Measurements from ENCODE around the gene LORICRIN.

The LORICRIN gene

GRCh38 chr1:153259387-153259786 lies at the start of gene LORICRIN:
LORICRIN (plus strand) TSS chr1:153259687; CDS start chr1:153260950, 1,263 bp downstream.
- no peak for DNase-seq (ENCODE audit: low read depth in 2 of 2)

GRCh38 chr1:153210206-153210605 lies 49.3 kb upstream of the LORICRIN start:
- no peak for DNase-seq (ENCODE audit: low read depth in 2 of 2)

GRCh38 chr1:153212201-153212600 lies 47.3 kb upstream of the LORICRIN start:
- no peak for DNase-seq (ENCODE audit: low read depth in 2 of 2)

- no peak for DNase-seq (ENCODE audit: low read depth in 2 of 2)
Observed at GRCh38 chr1:153213519-153213918, 46.0 kb upstream of the LORICRIN start.

GRCh38 chr1:153217212-153217611 lies 42.3 kb upstream of the LORICRIN start, which contains the start of gene PRR9:
PRR9 (plus strand) TSS chr1:153217584; CDS start chr1:153218145, 561 bp downstream.
- DNase-seq (ENCODE audit: low read depth in 2 of 2), result no peak

- no peak for DNase-seq (ENCODE audit: low read depth in 2 of 2)
Observed at GRCh38 chr1:153217744-153218416, 41.6 kb upstream of the LORICRIN start.

GRCh38 chr1:153220606-153221303 lies 38.7 kb upstream of the LORICRIN start:
- no peak for DNase-seq (ENCODE audit: low read depth in 2 of 2)

GRCh38 chr1:153223040-153223891 lies 36.2 kb upstream of the LORICRIN start:
- DNase-seq (ENCODE audit: low read depth in 2 of 2), result peak; percentile 44 to 46

GRCh38 chr1:153227810-153228209 lies 31.7 kb upstream of the LORICRIN start:
- no peak for DNase-seq (ENCODE audit: low read depth in 2 of 2)

- no peak for DNase-seq (ENCODE audit: low read depth in 2 of 2)
Observed at GRCh38 chr1:153228491-153228890, 31.0 kb upstream of the LORICRIN start.

GRCh38 chr1:153229076-153229829 lies 30.2 kb upstream of the LORICRIN start:
- DNase-seq (ENCODE audit: low read depth in 2 of 2), result peak; percentile 10 to 16

GRCh38 chr1:153231363-153231762 lies 28.1 kb upstream of the LORICRIN start:
- no peak for DNase-seq (ENCODE audit: low read depth in 2 of 2)

GRCh38 chr1:153231785-153232184 lies 27.7 kb upstream of the LORICRIN start:
- DNase-seq (ENCODE audit: low read depth in 2 of 2), result no peak

- DNase-seq (ENCODE audit: low read depth in 2 of 2), result no peak
Observed at GRCh38 chr1:153232553-153232952, 26.9 kb upstream of the LORICRIN start.

GRCh38 chr1:153233448-153233847 lies 26.0 kb upstream of the LORICRIN start:
- no peak for DNase-seq (ENCODE audit: low read depth in 2 of 2)

GRCh38 chr1:153238527-153238926 lies 21.0 kb upstream of the LORICRIN start:
- DNase-seq (ENCODE audit: low read depth in 2 of 2), result no peak

- no peak for DNase-seq (ENCODE audit: low read depth in 2 of 2)
Observed at GRCh38 chr1:153242160-153242559, 17.3 kb upstream of the LORICRIN start.

- no peak for DNase-seq (ENCODE audit: low read depth in 2 of 2)
Observed at GRCh38 chr1:153245466-153245865, 14.0 kb upstream of the LORICRIN start.

- no peak for DNase-seq (ENCODE audit: low read depth in 2 of 2)
Observed at GRCh38 chr1:153246018-153246417, 13.5 kb upstream of the LORICRIN start.

GRCh38 chr1:153246825-153247224 lies 12.7 kb upstream of the LORICRIN start:
- DNase-seq (ENCODE audit: low read depth in 2 of 2), result no peak

- no peak for DNase-seq (ENCODE audit: low read depth in 2 of 2)
Observed at GRCh38 chr1:153248176-153248879, 11.2 kb upstream of the LORICRIN start.
